IMR-90 (cell line): ENCODE measurements around the gene DEFB119.

Experiments used
- CTCF ChIP-seq: conservative IDR thresholded peaks from 2 replicates; pipeline ENCODE4 v1.5.1; 2012; ENCODE audit warnings: mild to moderate bottlenecking, low read depth, low read length, improper control_type of control experiment
- FOS ChIP-seq: fragments of 150-350 bp; IDR thresholded peaks from 2 replicates; pipeline ENCODE4 v1.6.1; 2016; ENCODE audit warnings: low read depth, low read length
- POLR2A ChIP-seq: IDR thresholded peaks from 2 replicates; pipeline ENCODE4 v1.6.1; 2012; ENCODE audit warnings: mild to moderate bottlenecking, low read depth, low read length
- RAD21 ChIP-seq: IDR thresholded peaks from 2 replicates; pipeline ENCODE4 v1.6.1; 2012; ENCODE audit warnings: low read length, improper control_type of control experiment

GRCh38 chr20:31394900-31395299 lies 4.5 kb upstream of the DEFB119 start:
- TF ChIP-seq RAD21: no peak
- no peak for TF ChIP-seq FOS
- no peak for TF ChIP-seq CTCF
- TF ChIP-seq POLR2A: no peak
